Stimulated activated naive B cell treated with anti-CD40 and anti-IgM and Interleukin-4, amounts not matched to agents 10 μg/mL and 1 μg/mL and 100 μg/mL, for 72 hours (primary cell): ENCODE measurements around the gene AXDND1.
"Not testable (repeated sequence)": the region's sequence is repeated elsewhere in the genome, so short reads cannot be mapped to it uniquely, and the experiment has no call there.

ENCODE experiments used
- ATAC-seq, 2 donors: fragments of 150-1000 bp; cut with Tn5 transposase; replicated peaks; 2 replicates each; pipeline ENCODE4 v1.10.0; 2021; ENCODE audit warnings: moderate library complexity in 1 of 2
- DNase-seq: peaks from one replicate; pipeline ENCODE4 v3.0.0; 2021
- H3K27ac Mint-ChIP-seq: one replicate; pipeline ENCODE4 v1.8.0; 2022; ENCODE audit warnings: mild to moderate bottlenecking, mixed read lengths
- H3K27me3 Mint-ChIP-seq, 2 donors: one replicate each; pipeline ENCODE4 v1.8.0; 2022; ENCODE audit warnings: mixed read lengths in 2 of 2
- H3K36me3 Mint-ChIP-seq, 2 donors: one replicate each; pipeline ENCODE4 v1.8.0; 2022; ENCODE audit warnings: mixed read lengths in 2 of 2, mild to moderate bottlenecking in 1 of 2
- H3K4me1 Mint-ChIP-seq, 2 donors: one replicate each; pipeline ENCODE4 v1.8.0; 2022; ENCODE audit warnings: mixed read lengths in 2 of 2, mild to moderate bottlenecking in 1 of 2
- H3K4me3 Mint-ChIP-seq, 2 donors: one replicate each; pipeline ENCODE4 v1.8.0; 2022; ENCODE audit warnings: mild to moderate bottlenecking in 2 of 2, mixed read lengths in 2 of 2, moderate library complexity in 1 of 2
- H3K9me3 Mint-ChIP-seq, 2 donors: one replicate each; pipeline ENCODE4 v1.8.0; 2022; ENCODE audit warnings: mixed read lengths in 2 of 2, mild to moderate bottlenecking in 1 of 2

The AXDND1 gene

GRCh38 chr1:179341943-179342547 lies 23.7 kb upstream of the AXDND1 start:
- Mint-ChIP-seq H3K36me3 (peaks cover 46 to 52% of the 10 kb centered on the region in 2 donors), H3K9me3 (no peaks in the 10 kb centered on the region), H3K27ac (no peak overlapping the region), H3K4me1 (peaks cover 6% of the 10 kb centered on the region in 2 donors), H3K4me3 (no peak overlapping the region), H3K27me3 (no peaks in the 10 kb centered on the region)
- no peak for DNase-seq
- no peak for ATAC-seq

GRCh38 chr1:179342740-179343404 lies 22.9 kb upstream of the AXDND1 start:
- Mint-ChIP-seq H3K4me1 (peaks cover 6% of the 10 kb centered on the region in 2 donors), H3K4me3 (no peak overlapping the region), H3K36me3 (peaks cover 45 to 56% of the 10 kb centered on the region in 2 donors), H3K9me3 (no peaks in the 10 kb centered on the region), H3K27ac (no peak overlapping the region), H3K27me3 (no peaks in the 10 kb centered on the region)
- DNase-seq: no peak
- no peak for ATAC-seq

- H3K27ac Mint-ChIP-seq: no peak overlapping the region
- ATAC-seq: no peak
These were observed 14.5 kb upstream of the AXDND1 start for GRCh38 chr1:179351281-179351680.

GRCh38 chr1:179352236-179352635 lies 13.5 kb upstream of the AXDND1 start:
- H3K4me3 Mint-ChIP-seq: no peak overlapping the region
- DNase-seq: no peak
- no peak for ATAC-seq
- H3K27ac Mint-ChIP-seq: no peak overlapping the region
- H3K9me3 Mint-ChIP-seq: no peaks in the 10 kb centered on the region
- no peaks in the 10 kb centered on the region for H3K27me3 Mint-ChIP-seq
- H3K36me3 Mint-ChIP-seq: peaks cover 47 to 49% of the 10 kb centered on the region in 2 donors
- H3K4me1 Mint-ChIP-seq: no peaks in the 10 kb centered on the region

More at GRCh38 chr1:179351281-179351680, 14.5 kb upstream of the AXDND1 start:
- H3K27me3 Mint-ChIP-seq: no peaks in the 10 kb centered on the region
- no peak for DNase-seq
- no peaks in the 10 kb centered on the region for H3K4me1 Mint-ChIP-seq
- H3K36me3 Mint-ChIP-seq: peaks cover 46 to 56% of the 10 kb centered on the region in 2 donors
- H3K4me3 Mint-ChIP-seq: no peak overlapping the region
- no peaks in the 10 kb centered on the region for H3K9me3 Mint-ChIP-seq

- Mint-ChIP-seq H3K27ac (no peak overlapping the region), H3K36me3 (peaks cover 38 to 39% of the 10 kb centered on the region in 2 donors), H3K9me3 (no peaks in the 10 kb centered on the region), H3K4me3 (no peak overlapping the region), H3K4me1 (no peaks in the 10 kb centered on the region), H3K27me3 (no peaks in the 10 kb centered on the region)
- ATAC-seq (no peak), DNase-seq (no peak)
These were observed 12.2 kb upstream of the AXDND1 start for GRCh38 chr1:179353546-179353945.

- H3K9me3 Mint-ChIP-seq, H3K36me3 Mint-ChIP-seq, DNase-seq, H3K27ac Mint-ChIP-seq, ATAC-seq, H3K27me3 Mint-ChIP-seq, H3K4me3 Mint-ChIP-seq: not testable (repeated sequence)
- H3K4me1 Mint-ChIP-seq: peaks cover 0 to 13% of the 10 kb centered on the region in 2 donors
These were observed 4.1 kb upstream of the AXDND1 start for GRCh38 chr1:179361631-179362030.

- Mint-ChIP-seq H3K36me3 (no peaks in the 10 kb centered on the region), H3K27ac (peak overlapping the region; percentile 100), H3K4me3 (peak overlapping the region; percentile 87 to 89), H3K4me1 (peaks cover 0 to 13% of the 10 kb centered on the region in 2 donors), H3K27me3 (no peaks in the 10 kb centered on the region), H3K9me3 (no peaks in the 10 kb centered on the region)
- peak in 1 of 2 donors; percentile 41 for ATAC-seq
- no peak for DNase-seq
These were observed 476 bp downstream of the AXDND1 start for GRCh38 chr1:179366093-179366800.

GRCh38 chr1:179369751-179370341 lies 4.1 kb downstream of the AXDND1 start:
- H3K36me3 Mint-ChIP-seq: no peaks in the 10 kb centered on the region
- peak in 1 of 2 donors; percentile 23 for ATAC-seq
- peaks cover 0 to 5% of the 10 kb centered on the region in 2 donors for H3K27me3 Mint-ChIP-seq
- H3K9me3 Mint-ChIP-seq: no peaks in the 10 kb centered on the region
- no peak for DNase-seq
- H3K4me3 Mint-ChIP-seq: no peak overlapping the region
- H3K27ac Mint-ChIP-seq: no peak overlapping the region
- peaks cover 0 to 13% of the 10 kb centered on the region in 2 donors for H3K4me1 Mint-ChIP-seq

- DNase-seq (no peak), ATAC-seq (no peak)
- Mint-ChIP-seq H3K4me1 (no peaks in the 10 kb centered on the region), H3K9me3 (no peaks in the 10 kb centered on the region), H3K36me3 (no peaks in the 10 kb centered on the region), H3K4me3 (no peak overlapping the region), H3K27ac (no peak overlapping the region), H3K27me3 (peaks cover 0 to 5% of the 10 kb centered on the region in 2 donors)
These were observed 6.4 kb downstream of the AXDND1 start for GRCh38 chr1:179372160-179372559.

- Mint-ChIP-seq H3K27ac (no peak overlapping the region), H3K27me3 (peaks cover 0 to 5% of the 10 kb centered on the region in 2 donors), H3K9me3 (no peaks in the 10 kb centered on the region), H3K4me1 (no peaks in the 10 kb centered on the region), H3K36me3 (no peaks in the 10 kb centered on the region), H3K4me3 (no peak overlapping the region)
- ATAC-seq (no peak), DNase-seq (no peak)
These were observed 10.5 kb downstream of the AXDND1 start for GRCh38 chr1:179376223-179376622.

- no peak for DNase-seq
- Mint-ChIP-seq H3K36me3 (no peaks in the 10 kb centered on the region), H3K27ac (no peak overlapping the region), H3K27me3 (no peaks in the 10 kb centered on the region), H3K4me1 (no peaks in the 10 kb centered on the region), H3K9me3 (no peaks in the 10 kb centered on the region), H3K4me3 (no peak overlapping the region)
- no peak for ATAC-seq
These were observed 14.5 kb downstream of the AXDND1 start for GRCh38 chr1:179380299-179380698.

GRCh38 chr1:179384027-179384426 lies 18.3 kb downstream of the AXDND1 start:
- ATAC-seq: no peak
- no peaks in the 10 kb centered on the region for H3K4me1 Mint-ChIP-seq
- H3K27ac Mint-ChIP-seq: no peak overlapping the region
- H3K36me3 Mint-ChIP-seq: no peaks in the 10 kb centered on the region
- H3K27me3 Mint-ChIP-seq: peaks cover 0 to 5% of the 10 kb centered on the region in 2 donors
- DNase-seq: no peak
- no peaks in the 10 kb centered on the region for H3K9me3 Mint-ChIP-seq
- no peak overlapping the region for H3K4me3 Mint-ChIP-seq

GRCh38 chr1:179385510-179385909 lies 19.7 kb downstream of the AXDND1 start:
- no peak overlapping the region for H3K27ac Mint-ChIP-seq
- H3K27me3 Mint-ChIP-seq: peaks cover 0 to 5% of the 10 kb centered on the region in 2 donors
- DNase-seq (no peak), ATAC-seq (no peak)
- no peaks in the 10 kb centered on the region for H3K9me3 Mint-ChIP-seq
- H3K4me3 Mint-ChIP-seq: no peak overlapping the region
- H3K4me1 Mint-ChIP-seq: no peaks in the 10 kb centered on the region
- no peaks in the 10 kb centered on the region for H3K36me3 Mint-ChIP-seq

- DNase-seq (no peak), ATAC-seq (no peak)
- Mint-ChIP-seq H3K4me1 (no peaks in the 10 kb centered on the region), H3K27ac (no peak overlapping the region), H3K9me3 (peaks cover 20% of the 10 kb centered on the region in 2 donors), H3K4me3 (no peak overlapping the region), H3K27me3 (peaks cover 32 to 36% of the 10 kb centered on the region in 2 donors), H3K36me3 (peaks cover 15 to 20% of the 10 kb centered on the region in 2 donors)
These were observed 27.9 kb downstream of the AXDND1 start for GRCh38 chr1:179393721-179394120.
